ENCODE data around the gene U2AF1L4.

U2AF1L4 gene

DNA sequence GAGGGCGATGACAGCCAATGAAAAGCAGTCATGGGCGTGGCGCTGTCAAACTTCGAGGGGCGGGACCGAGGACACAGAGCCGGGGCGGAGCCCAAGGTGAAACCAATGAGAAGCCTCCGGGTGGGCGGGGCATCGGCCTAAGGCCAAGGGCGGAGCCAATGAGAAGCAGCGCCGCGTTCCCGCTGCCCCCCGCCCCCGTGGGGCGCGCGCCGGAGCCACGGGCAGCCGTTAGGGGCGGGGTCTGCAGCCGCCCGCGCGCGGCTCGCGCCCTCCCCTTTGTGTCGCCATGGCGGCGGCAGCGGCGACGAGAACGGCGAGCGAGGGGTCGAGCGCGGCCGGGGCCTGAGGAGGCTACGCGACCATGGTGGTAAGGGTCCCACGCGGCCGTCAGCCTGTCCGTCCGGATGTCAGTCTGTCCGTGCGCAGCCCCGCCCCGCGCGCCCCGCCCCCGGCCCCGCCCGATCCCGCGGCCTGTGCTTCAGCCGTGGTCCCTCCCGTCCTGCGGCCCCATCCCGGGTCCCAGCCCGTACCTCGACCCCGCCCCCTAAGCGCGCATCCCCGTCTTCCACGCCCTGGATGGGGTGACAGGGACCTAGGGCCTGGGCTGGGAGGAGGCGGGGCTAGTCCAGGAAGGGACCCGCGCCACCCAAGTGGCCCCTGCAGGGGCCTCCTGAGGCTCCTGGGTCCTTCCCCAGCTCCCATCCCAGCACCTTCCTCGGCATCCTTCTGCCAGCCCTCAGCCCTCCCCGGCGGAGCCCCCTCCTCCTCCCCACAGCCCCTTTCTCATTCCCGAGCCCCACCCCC, 30.3 kb upstream of the U2AF1L4 start, which contains the start of gene ARHGAP33 (continued):
- TF ChIP-seq, protein P1, sequence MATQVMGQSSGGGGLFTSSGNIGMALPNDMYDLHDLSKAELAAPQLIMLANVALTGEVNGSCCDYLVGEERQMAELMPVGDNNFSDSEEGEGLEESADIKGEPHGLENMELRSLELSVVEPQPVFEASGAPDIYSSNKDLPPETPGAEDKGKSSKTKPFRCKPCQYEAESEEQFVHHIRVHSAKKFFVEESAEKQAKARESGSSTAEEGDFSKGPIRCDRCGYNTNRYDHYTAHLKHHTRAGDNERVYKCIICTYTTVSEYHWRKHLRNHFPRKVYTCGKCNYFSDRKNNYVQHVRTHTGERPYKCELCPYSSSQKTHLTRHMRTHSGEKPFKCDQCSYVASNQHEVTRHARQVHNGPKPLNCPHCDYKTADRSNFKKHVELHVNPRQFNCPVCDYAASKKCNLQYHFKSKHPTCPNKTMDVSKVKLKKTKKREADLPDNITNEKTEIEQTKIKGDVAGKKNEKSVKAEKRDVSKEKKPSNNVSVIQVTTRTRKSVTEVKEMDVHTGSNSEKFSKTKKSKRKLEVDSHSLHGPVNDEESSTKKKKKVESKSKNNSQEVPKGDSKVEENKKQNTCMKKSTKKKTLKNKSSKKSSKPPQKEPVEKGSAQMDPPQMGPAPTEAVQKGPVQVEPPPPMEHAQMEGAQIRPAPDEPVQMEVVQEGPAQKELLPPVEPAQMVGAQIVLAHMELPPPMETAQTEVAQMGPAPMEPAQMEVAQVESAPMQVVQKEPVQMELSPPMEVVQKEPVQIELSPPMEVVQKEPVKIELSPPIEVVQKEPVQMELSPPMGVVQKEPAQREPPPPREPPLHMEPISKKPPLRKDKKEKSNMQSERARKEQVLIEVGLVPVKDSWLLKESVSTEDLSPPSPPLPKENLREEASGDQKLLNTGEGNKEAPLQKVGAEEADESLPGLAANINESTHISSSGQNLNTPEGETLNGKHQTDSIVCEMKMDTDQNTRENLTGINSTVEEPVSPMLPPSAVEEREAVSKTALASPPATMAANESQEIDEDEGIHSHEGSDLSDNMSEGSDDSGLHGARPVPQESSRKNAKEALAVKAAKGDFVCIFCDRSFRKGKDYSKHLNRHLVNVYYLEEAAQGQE (tag by site-specific recombination; IDR thresholded peaks at IDR 0.05): no peak
- TF ChIP-seq SCRT1 (tag by site-specific recombination; IDR thresholded peaks at IDR 0.05; ENCODE audit: borderline replicate concordance) (no peak), HOXD13 (CRISPR knock-in tag; IDR thresholded peaks at IDR 0.05; ENCODE audit: borderline replicate concordance) (no peak), ZNF530 (tag by site-specific recombination; IDR thresholded peaks at IDR 0.05; ENCODE audit: low read depth) (no peak)

DNA sequence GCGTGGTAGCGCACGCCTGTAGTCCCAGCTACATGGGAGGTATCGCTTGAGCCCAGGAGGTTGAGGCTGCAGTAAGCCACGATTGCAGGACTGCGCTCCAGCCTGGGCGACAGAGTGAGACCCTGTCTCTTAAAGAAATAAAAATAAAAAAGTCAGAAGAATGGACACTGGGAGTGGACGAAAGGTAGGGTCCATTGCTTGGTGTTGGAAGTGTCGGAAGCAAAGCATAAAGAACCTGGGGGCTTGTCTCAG, 29.8 kb upstream of the U2AF1L4 start:
- TF ChIP-seq ZNF654 (tag by site-specific recombination; IDR thresholded peaks at IDR 0.05; ENCODE audit: low read depth) (no peak), GLIS1 (tag by site-specific recombination; IDR thresholded peaks at IDR 0.05) (peak; percentile 51; the same call in 1 of the 2 replicates), ZNF600 (tag by site-specific recombination; IDR thresholded peaks at IDR 0.05) (peak; percentile 87), ZNF335 (tag by site-specific recombination; conservative IDR thresholded peaks at IDR 0.05) (peak; percentile 61), GLIS2 (tag by site-specific recombination; IDR thresholded peaks at IDR 0.05) (peak; percentile 97)
- TF ChIP-seq, protein P2, sequence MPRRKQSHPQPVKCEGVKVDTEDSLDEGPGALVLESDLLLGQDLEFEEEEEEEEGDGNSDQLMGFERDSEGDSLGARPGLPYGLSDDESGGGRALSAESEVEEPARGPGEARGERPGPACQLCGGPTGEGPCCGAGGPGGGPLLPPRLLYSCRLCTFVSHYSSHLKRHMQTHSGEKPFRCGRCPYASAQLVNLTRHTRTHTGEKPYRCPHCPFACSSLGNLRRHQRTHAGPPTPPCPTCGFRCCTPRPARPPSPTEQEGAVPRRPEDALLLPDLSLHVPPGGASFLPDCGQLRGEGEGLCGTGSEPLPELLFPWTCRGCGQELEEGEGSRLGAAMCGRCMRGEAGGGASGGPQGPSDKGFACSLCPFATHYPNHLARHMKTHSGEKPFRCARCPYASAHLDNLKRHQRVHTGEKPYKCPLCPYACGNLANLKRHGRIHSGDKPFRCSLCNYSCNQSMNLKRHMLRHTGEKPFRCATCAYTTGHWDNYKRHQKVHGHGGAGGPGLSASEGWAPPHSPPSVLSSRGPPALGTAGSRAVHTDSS (tag by site-specific recombination; IDR thresholded peaks at IDR 0.05): no peak
- peaks cover 17 to 26% of the 10 kb centered on the region in 2 experiments for H3K36me3 ChIP-seq (ENCODE audit: control insufficient read depth in 2 of 2, insufficient read depth in 1 of 2, low read length in 2 of 2)
- peaks cover 24% of the 10 kb centered on the region for H3K4me1 ChIP-seq (ENCODE audit: control insufficient read depth, insufficient read depth, low read length)
- H3K9me3 ChIP-seq (ENCODE audit: control insufficient read depth, insufficient read depth, low read depth, low read length): no peaks in the 10 kb centered on the region
- H3K27ac ChIP-seq (ENCODE audit: extremely low read depth, low read depth, low read length): no peak overlapping the region
- peak overlapping the region; percentile 21 for H3K4me3 ChIP-seq (ENCODE audit: low read depth, low read length)
- ChIA-PET CTCF (interaction anchor here (0.7 to 0.9 kb wide), 3 partner anchors 10 to 294 kb away, joined by 3 read pairs; partner anchors contain the start of genes PSENEN and U2AF1L4), POLR2A (interaction anchor here (2.6 to 3.8 kb wide), 4 partner anchors 13 to 34 kb away, joined by 7 to 39 read pairs (median 22); partner anchors contain the start of genes IGFLR1, LIN37, PSENEN and U2AF1L4)

DNA sequence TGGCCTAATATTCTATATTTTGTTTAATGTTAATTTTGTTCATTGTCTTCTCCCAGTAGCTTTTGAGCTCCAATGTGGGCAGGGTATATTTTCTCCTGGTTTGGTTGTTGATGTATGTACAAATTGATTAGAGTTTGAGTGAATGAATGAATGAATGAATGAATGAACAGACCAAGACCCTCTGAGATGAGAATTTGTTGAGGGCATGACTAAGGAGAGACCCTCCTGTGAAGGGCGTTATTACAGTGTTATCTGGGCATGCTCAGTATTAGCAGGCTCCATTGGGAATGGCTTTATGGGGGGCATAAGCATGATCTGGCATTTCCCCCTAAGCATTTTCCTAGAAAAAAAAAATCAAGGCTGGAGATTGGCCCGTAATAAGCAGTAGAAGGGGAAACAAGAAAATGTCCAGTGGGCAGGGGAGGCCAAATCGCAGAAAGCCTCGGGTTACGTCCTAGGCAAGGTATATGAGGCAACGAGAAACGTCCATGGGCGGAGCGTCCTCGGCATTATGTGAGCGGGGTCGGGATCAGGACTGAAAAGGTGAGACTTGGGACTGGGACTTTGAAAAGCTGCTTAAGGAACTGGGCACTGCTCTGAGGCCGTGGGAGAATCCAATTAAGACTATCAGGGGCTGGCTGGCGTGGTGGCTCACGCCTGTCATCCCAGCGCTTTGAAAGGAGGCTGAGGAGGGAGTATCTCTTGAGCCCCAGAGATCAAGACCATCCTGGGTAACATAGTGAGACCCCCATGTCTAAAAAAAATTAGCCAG, 29.2 kb upstream of the U2AF1L4 start:
- Histone ChIP-seq H3K4me3 (ENCODE audit: low read depth, low read length) (peak overlapping the region; percentile 21), H3K27ac (ENCODE audit: extremely low read depth, low read depth, low read length) (no peak overlapping the region), H3K36me3 (ENCODE audit: control insufficient read depth in 2 of 2, insufficient read depth in 1 of 2, low read length in 2 of 2) (peaks cover 14 to 26% of the 10 kb centered on the region in 2 experiments), H3K4me1 (ENCODE audit: control insufficient read depth, insufficient read depth, low read length) (peaks cover 24% of the 10 kb centered on the region), H3K9me3 (ENCODE audit: control insufficient read depth, insufficient read depth, low read depth, low read length) (no peaks in the 10 kb centered on the region)
- POLR2A ChIA-PET: interaction anchor here (0.5 to 3.8 kb wide), 10 partner anchors 9 to 512 kb away, joined by 3 to 39 read pairs (median 7); partner anchors contain the start of genes IGFLR1, LIN37, PSENEN and U2AF1L4
- CTCF ChIA-PET: interaction anchor here (0.7 to 1.8 kb wide), 5 partner anchors 9 to 294 kb away, joined by 3 to 5 read pairs (median 3); partner anchors contain the start of genes PSENEN and U2AF1L4
- TF ChIP-seq ZNF768 (tag by site-specific recombination; IDR thresholded peaks at IDR 0.05) (no peak), ZNF555 (tag by site-specific recombination; conservative IDR thresholded peaks at IDR 0.05) (no peak), ZNF530 (tag by site-specific recombination; IDR thresholded peaks at IDR 0.05; ENCODE audit: low read depth) (no peak)
- TF ChIP-seq, protein P3, sequence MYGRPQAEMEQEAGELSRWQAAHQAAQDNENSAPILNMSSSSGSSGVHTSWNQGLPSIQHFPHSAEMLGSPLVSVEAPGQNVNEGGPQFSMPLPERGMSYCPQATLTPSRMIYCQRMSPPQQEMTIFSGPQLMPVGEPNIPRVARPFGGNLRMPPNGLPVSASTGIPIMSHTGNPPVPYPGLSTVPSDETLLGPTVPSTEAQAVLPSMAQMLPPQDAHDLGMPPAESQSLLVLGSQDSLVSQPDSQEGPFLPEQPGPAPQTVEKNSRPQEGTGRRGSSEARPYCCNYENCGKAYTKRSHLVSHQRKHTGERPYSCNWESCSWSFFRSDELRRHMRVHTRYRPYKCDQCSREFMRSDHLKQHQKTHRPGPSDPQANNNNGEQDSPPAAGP (tag by site-specific recombination; IDR thresholded peaks at IDR 0.05): 0 out of 2 replicates have a peak, but pooled peaks have one; percentile 1
- TF ChIP-seq, protein P4, sequence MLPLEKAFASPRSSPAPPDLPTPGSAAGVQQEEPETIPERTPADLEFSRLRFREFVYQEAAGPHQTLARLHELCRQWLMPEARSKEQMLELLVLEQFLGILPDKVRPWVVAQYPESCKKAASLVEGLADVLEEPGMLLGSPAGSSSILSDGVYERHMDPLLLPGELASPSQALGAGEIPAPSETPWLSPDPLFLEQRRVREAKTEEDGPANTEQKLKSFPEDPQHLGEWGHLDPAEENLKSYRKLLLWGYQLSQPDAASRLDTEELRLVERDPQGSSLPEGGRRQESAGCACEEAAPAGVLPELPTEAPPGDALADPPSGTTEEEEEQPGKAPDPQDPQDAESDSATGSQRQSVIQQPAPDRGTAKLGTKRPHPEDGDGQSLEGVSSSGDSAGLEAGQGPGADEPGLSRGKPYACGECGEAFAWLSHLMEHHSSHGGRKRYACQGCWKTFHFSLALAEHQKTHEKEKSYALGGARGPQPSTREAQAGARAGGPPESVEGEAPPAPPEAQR (tag by site-specific recombination; IDR thresholded peaks at IDR 0.05): no peak
- TF ChIP-seq, protein P1 (tag by site-specific recombination; IDR thresholded peaks at IDR 0.05): peak; percentile 32; the same call in 1 of the 2 replicates
- TF ChIP-seq, protein P5, sequence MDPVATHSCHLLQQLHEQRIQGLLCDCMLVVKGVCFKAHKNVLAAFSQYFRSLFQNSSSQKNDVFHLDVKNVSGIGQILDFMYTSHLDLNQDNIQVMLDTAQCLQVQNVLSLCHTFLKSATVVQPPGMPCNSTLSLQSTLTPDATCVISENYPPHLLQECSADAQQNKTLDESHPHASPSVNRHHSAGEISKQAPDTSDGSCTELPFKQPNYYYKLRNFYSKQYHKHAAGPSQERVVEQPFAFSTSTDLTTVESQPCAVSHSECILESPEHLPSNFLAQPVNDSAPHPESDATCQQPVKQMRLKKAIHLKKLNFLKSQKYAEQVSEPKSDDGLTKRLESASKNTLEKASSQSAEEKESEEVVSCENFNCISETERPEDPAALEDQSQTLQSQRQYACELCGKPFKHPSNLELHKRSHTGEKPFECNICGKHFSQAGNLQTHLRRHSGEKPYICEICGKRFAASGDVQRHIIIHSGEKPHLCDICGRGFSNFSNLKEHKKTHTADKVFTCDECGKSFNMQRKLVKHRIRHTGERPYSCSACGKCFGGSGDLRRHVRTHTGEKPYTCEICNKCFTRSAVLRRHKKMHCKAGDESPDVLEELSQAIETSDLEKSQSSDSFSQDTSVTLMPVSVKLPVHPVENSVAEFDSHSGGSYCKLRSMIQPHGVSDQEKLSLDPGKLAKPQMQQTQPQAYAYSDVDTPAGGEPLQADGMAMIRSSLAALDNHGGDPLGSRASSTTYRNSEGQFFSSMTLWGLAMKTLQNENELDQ (tag by site-specific recombination; IDR thresholded peaks at IDR 0.05; ENCODE audit: low read depth): no peak

Measured in HEK293 (cell line).